Heart left ventricle (tissue), 16 donors: Measurements from ENCODE around the gene RTTN. TPM values are rescaled to one million over a fixed set of nuclear protein-coding genes. Genes with fewer than 3 reads are reported as not detected.

Experiments
- ATAC-seq, 4 donors: fragments of 200-7000 bp; cut with Tn5 transposase; one replicate each; pipeline ENCODE4 v1.9.1; 2020 to 2022; ENCODE audit warnings: moderate library complexity in 4 of 4, mild to moderate bottlenecking in 3 of 4, moderate number of reproducible peaks in 1 of 4
- DNase-seq, 5 donors: peaks; one replicate each; pipeline ENCODE4 v3.0.0-alpha.2; 2020
- H3K27ac ChIP-seq, 12 donors: fragments of 200-600 bp; sonication (generic) in 4 of 12; one replicate each; pipeline versions ENCODE4 v1.5.0 to v1.8.0; 2016 to 2022; ENCODE audit warnings: mild to moderate bottlenecking in 2 of 12
- H3K27me3 ChIP-seq, 9 donors: fragments of 200-600 bp; sonication (generic) in 2 of 9; one replicate each; pipeline versions ENCODE4 v1.5.1 to v1.8.0; 2016 to 2022; ENCODE audit warnings: mild to moderate bottlenecking in 3 of 9
- H3K36me3 ChIP-seq, 9 donors: fragments of 200-600 bp; sonication (generic) in 2 of 9; one replicate each; pipeline versions ENCODE4 v1.5.0 to v1.8.0; 2018 to 2022; ENCODE audit warnings: mild to moderate bottlenecking in 2 of 9
- H3K4me1 ChIP-seq, 12 donors: fragments of 200-600 bp; sonication (generic) in 4 of 12; one replicate each; pipeline versions ENCODE4 v1.5.0 to v1.8.0; 2016 to 2022; ENCODE audit warnings: mild to moderate bottlenecking in 3 of 12
- H3K4me3 ChIP-seq, 12 donors: fragments of 200-600 bp; sonication (generic) in 4 of 12; one replicate each; pipeline versions ENCODE4 v1.5.0 to v1.8.0; 2017 to 2022; ENCODE audit warnings: mild to moderate bottlenecking in 9 of 12, moderate library complexity in 4 of 12
- H3K9me3 ChIP-seq, 12 donors: fragments of 200-600 bp; sonication (generic) in 4 of 12; one replicate each; pipeline versions ENCODE4 v1.5.0 to v1.8.0; 2016 to 2022; ENCODE audit warnings: mild to moderate bottlenecking in 1 of 12
- POLR2A ChIP-seq, 2 donors: fragments of 450-650 bp; IDR thresholded peaks; one replicate each; pipeline ENCODE4 v1.6.1; 2017; ENCODE audit warnings: antibody characterized with exemption in 2 of 2, mild to moderate bottlenecking in 2 of 2, moderate library complexity in 2 of 2
- WGBS, 4 donors: extraction: QIAGEN DNeasy Blood & Tissue Kit in 2 of 4; methylation state at CpG; one replicate each; pipeline versions ENCODE4 v1.1.5 to v1.1.7; 2013 to 2018; 5-methylcytosine and 5-hydroxymethylcytosine counted together
- intact Hi-C, 10 donors: fragments of 100-400 bp; cut with DNase I; formaldehyde crosslinking; loops; one replicate each; pipeline versions ENCODE4 v1.11.1 to v1.14.2; 2022
- polyA plus RNA-seq, 2 donors: library from polyadenylated mRNA; stranded (reverse); fragments of 200-250 nt; gene quantifications; one replicate each; pipeline ENCODE4 v1.2.3, GENCODE V29; 2013
- total RNA-seq, 9 donors: library from RNA; depleted of rRNA in 2 of 9; stranded (reverse); fragments of >200 nt in 2 of 9; fragmentation: NEBNext Ultra II Directional in 3 of 9; extraction: Animal tissue kit (Norgen Biotek cat#: 25700) in 3 of 9; gene quantifications; one replicate each; pipeline versions ENCODE4 v1.1.0 to v1.2.4, GENCODE V29; 2016 to 2023
- TF ChIP-seq, protein P1 (sequence below), 12 donors: fragments of 200-600 bp; sonication (generic) in 4 of 12; IDR thresholded peaks; one replicate each; pipeline versions ENCODE4 v1.5.0 to v1.8.0; 2018 to 2022; ENCODE audit warnings: antibody characterized with exemption in 12 of 12, mild to moderate bottlenecking in 5 of 12
- donor health status: ischemic (EF 13 %, LVEDD 7.1; RV severe dilation, severe dysfunction).
- donor health status: healthy with polysubstance abuse.
- donor health status: DM: no; HTN: yes; CAD: no.
- donor health status: DM: no; HTN: no; CAD: no.
- donor health status: ischemic (EF 25% LVEDD 6.9; RV normal size, moderate dysfunction).
- donor health status: ischemic (EF 25% LVEDD 5.7; RV mildly dilated, moderate dysfunction).
- donor health status: healthy.
- donor health status: DM: yes; HTN: yes; CAD: no.
- donor health status: ischemic (EF 35%, LVEDD 5.7; RV mildly dilated, moderate dysfunction).
- donor health status: nonischemic (EF 11% LVEDD 7.7; RV severe dilation, severe dysfunction).
- donor health status: DM: yes; HTN: yes; CAD: no.
- donor health status: PGD.
- donor health status: ischemic (EF 29% LVEDD 5.4; RV normal size, mild dysfunction).
- donor health status: nonischemic (EF 23%, LVEDD 6.1; RV moderate dilation, normal function).

The RTTN gene
- total and polyA plus RNA-seq, 11 donors = 5.8 to 14.3 (median 8.1) TPM

DNA sequence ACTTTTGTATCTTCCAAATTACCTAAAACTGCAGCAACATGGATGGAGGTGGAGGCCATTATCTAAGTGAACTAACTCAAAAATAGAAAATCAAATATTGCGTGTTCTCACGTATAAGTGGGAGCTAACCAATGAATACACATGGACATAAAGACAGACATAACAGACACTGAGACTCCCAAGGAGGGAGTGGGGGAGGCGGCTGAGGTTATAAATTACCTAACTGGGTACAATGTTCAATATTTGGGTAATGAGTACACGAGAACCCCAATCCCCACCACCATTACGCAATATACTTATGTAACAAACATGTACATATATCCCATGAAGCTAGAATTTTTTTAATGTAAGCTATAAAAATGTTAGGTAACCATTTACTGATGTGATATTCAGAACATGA lies 119.8 kb downstream of the RTTN start:
- Histone ChIP-seq H3K9me3 (no peaks in the 10 kb centered on the region), H3K27ac (no peak overlapping the region), H3K36me3 (peaks cover 0 to 43% (median 6%) of the 10 kb centered on the region in 9 donors), H3K4me3 (no peak overlapping the region), H3K4me1 (peaks cover 0 to 4% (median 0%) of the 10 kb centered on the region in 12 donors), H3K27me3 (no peaks in the 10 kb centered on the region)
- ATAC-seq = no peak
- WGBS, 4 donors = 73 to 83% (median 74%) methylated on average over 5 of the region's 5 CpGs
- no peak for DNase-seq
- intact Hi-C loops = loop anchor here in 9 of 10 donors (5.0 to 10.0 kb wide), 6 partner anchors 448 to 1241 kb away; no protein-coding TSS in a partner anchor
- TF ChIP-seq POLR2A (IDR thresholded peaks at IDR 0.05) = no peak
- TF ChIP-seq, protein P1, sequence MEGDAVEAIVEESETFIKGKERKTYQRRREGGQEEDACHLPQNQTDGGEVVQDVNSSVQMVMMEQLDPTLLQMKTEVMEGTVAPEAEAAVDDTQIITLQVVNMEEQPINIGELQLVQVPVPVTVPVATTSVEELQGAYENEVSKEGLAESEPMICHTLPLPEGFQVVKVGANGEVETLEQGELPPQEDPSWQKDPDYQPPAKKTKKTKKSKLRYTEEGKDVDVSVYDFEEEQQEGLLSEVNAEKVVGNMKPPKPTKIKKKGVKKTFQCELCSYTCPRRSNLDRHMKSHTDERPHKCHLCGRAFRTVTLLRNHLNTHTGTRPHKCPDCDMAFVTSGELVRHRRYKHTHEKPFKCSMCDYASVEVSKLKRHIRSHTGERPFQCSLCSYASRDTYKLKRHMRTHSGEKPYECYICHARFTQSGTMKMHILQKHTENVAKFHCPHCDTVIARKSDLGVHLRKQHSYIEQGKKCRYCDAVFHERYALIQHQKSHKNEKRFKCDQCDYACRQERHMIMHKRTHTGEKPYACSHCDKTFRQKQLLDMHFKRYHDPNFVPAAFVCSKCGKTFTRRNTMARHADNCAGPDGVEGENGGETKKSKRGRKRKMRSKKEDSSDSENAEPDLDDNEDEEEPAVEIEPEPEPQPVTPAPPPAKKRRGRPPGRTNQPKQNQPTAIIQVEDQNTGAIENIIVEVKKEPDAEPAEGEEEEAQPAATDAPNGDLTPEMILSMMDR (IDR thresholded peaks at IDR 0.05) = no peak

DNA sequence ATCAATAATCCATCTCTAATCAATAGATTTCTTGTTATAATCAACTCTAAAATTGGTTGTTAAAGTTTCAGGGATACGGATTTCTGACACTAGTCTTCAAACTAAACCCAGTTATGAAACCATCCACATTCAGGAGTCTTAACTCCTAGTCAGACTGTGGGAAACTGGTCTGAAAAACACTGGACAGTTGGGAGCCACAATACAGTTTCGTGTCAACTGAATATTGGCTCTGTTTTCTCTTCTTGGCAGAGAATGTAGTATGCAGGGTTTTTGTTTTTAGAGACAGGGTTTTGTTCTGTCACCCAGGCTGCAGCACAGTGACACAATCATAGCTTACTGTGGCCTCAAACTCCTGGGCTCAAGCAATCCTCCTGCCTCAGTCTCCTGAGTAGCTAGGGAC lies 123.1 kb downstream of the RTTN start:
- DNase-seq (no peak), ATAC-seq (no peak)
- intact Hi-C loops = loop anchor here in 4 of 10 donors (10.0 kb wide), 3 partner anchors 448 to 1238 kb away; no protein-coding TSS in a partner anchor
- no peak overlapping the region for H3K27ac ChIP-seq
- TF ChIP-seq, protein P1 (IDR thresholded peaks at IDR 0.05) = no peak
- TF ChIP-seq POLR2A (IDR thresholded peaks at IDR 0.05) = no peak
- no peaks in the 10 kb centered on the region for H3K9me3 ChIP-seq
- no peaks in the 10 kb centered on the region for H3K27me3 ChIP-seq
- peaks cover 0 to 4% (median 0%) of the 10 kb centered on the region in 12 donors for H3K4me1 ChIP-seq
- no peak overlapping the region for H3K4me3 ChIP-seq
- peaks cover 0 to 26% (median 6%) of the 10 kb centered on the region in 9 donors for H3K36me3 ChIP-seq
- 81 to 86% (median 82%) methylated on average over 2 of the region's 2 CpGs for WGBS, 4 donors

GRCh38 chr18:70078106-70078505 lies 127.4 kb downstream of the RTTN start:
- ATAC-seq = no peak
- DNase-seq = no peak
- no peak for TF ChIP-seq POLR2A (IDR thresholded peaks at IDR 0.05)
- TF ChIP-seq, protein P1 (IDR thresholded peaks at IDR 0.05) = no peak
- Histone ChIP-seq H3K4me3 (no peak overlapping the region), H3K4me1 (no peaks in the 10 kb centered on the region), H3K27me3 (no peaks in the 10 kb centered on the region), H3K36me3 (peaks cover 0 to 42% (median 11%) of the 10 kb centered on the region in 9 donors), H3K27ac (no peak overlapping the region), H3K9me3 (no peaks in the 10 kb centered on the region)
- intact Hi-C loops = loop anchor here in 6 of 10 donors (10.0 kb wide), 3 partner anchors 233 to 673 kb away; partner anchors contain the start of gene DOK6 (in 1 of the 6)

DNA sequence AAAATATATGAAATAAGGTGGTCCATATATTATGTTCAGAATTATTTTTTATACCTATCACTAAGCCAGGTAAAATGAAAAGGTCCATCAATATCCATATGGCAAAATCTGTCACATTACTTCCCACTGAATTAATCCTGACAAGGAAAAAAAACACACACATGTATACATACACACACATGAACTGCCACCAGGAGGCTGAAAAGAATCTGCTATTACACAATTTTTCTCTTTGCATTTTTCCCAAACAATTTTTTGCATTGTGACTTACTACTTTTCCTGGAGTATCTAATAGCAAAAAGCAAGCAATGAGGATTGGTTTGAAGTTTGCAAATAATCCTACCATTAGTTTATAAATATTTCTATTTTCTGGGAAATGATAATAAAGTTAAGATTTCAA lies 129.6 kb downstream of the RTTN start:
- intact Hi-C loops = loop anchor here in 6 of 10 donors (10.0 kb wide), 3 partner anchors 231 to 671 kb away; partner anchors contain the start of gene DOK6 (in 1 of the 6)

More for the DNA sequence above, 129.6 kb downstream of the RTTN start:
- H3K36me3 ChIP-seq = peaks cover 0 to 46% (median 11%) of the 10 kb centered on the region in 9 donors
- H3K4me1 ChIP-seq = no peaks in the 10 kb centered on the region
- DNase-seq (no peak), ATAC-seq (no peak)
- H3K9me3 ChIP-seq = no peaks in the 10 kb centered on the region
- H3K27me3 ChIP-seq = no peaks in the 10 kb centered on the region
- TF ChIP-seq, protein P1 (IDR thresholded peaks at IDR 0.05) = no peak
- TF ChIP-seq POLR2A (IDR thresholded peaks at IDR 0.05) = no peak
- H3K27ac ChIP-seq = no peak overlapping the region
- H3K4me3 ChIP-seq = no peak overlapping the region
